PFSK-1 (cell line): Measurements from ENCODE around the gene PLEKHD1.

Experiments used
- FOXP2 ChIP-seq: optimal IDR thresholded peaks from 2 replicates; pipeline ENCODE3; 2011; ENCODE audit warnings: borderline replicate concordance, control low read depth, inconsistent platforms; ENCODE audit not compliant: insufficient read depth; ENCODE audit errors: extremely low read length, extremely low read depth
- POLR2AphosphoS5 ChIP-seq: IDR thresholded peaks from 2 replicates; pipeline ENCODE4 v1.6.1; 2012; ENCODE audit warnings: low read depth, mild to moderate bottlenecking, control low read depth, low read length, moderate library complexity
- REST ChIP-seq, 2 experiments: IDR thresholded peaks; 2 replicates each; pipeline versions ENCODE4 v1.6.1 to v1.8.0; 2011 to 2012; ENCODE audit warnings: low read depth in 2 of 2, low read length in 2 of 2, control low read depth in 1 of 2, inconsistent platforms in 1 of 2, mild to moderate bottlenecking in 1 of 2, moderate library complexity in 1 of 2; ENCODE audit not compliant: insufficient read depth in 1 of 2
- SIN3A ChIP-seq: IDR thresholded peaks from 2 replicates; pipeline ENCODE4 v1.6.1; 2012; ENCODE audit warnings: mild to moderate bottlenecking, low read length, moderate library complexity, borderline replicate concordance; ENCODE audit not compliant: insufficient read depth
- TAF1 ChIP-seq: IDR thresholded peaks from 2 replicates; pipeline ENCODE4 v1.6.1; 2012; ENCODE audit warnings: low read length, control low read depth, borderline replicate concordance; ENCODE audit not compliant: insufficient read depth

PLEKHD1 gene

GRCh38 chr14:69495341-69495921 lies 10.9 kb downstream of the PLEKHD1 start:
- TF ChIP-seq REST (IDR thresholded peaks at IDR 0.05; ENCODE audit: insufficient read depth in 1 of 2, low read depth in 2 of 2, low read length in 2 of 2) (no peak), FOXP2 (no peak), SIN3A (no peak), TAF1 (no peak), POLR2AphosphoS5 (no peak)

GRCh38 chr14:69499436-69499835 lies 14.9 kb downstream of the PLEKHD1 start:
- no peak for TF ChIP-seq POLR2AphosphoS5
- no peak for TF ChIP-seq FOXP2
- TF ChIP-seq REST (IDR thresholded peaks at IDR 0.05; ENCODE audit: insufficient read depth in 1 of 2, low read depth in 2 of 2, low read length in 2 of 2), result no peak
- no peak for TF ChIP-seq TAF1
- TF ChIP-seq SIN3A, result no peak

- no peak for TF ChIP-seq TAF1
- TF ChIP-seq POLR2AphosphoS5, result no peak
- no peak for TF ChIP-seq REST (IDR thresholded peaks at IDR 0.05; ENCODE audit: insufficient read depth in 1 of 2, low read depth in 2 of 2, low read length in 2 of 2)
- no peak for TF ChIP-seq SIN3A
- no peak for TF ChIP-seq FOXP2
These were observed 15.6 kb downstream of the PLEKHD1 start for GRCh38 chr14:69500096-69500495.

- TF ChIP-seq POLR2AphosphoS5 (no peak), SIN3A (no peak), REST (IDR thresholded peaks at IDR 0.05; ENCODE audit: insufficient read depth in 1 of 2, low read depth in 2 of 2, low read length in 2 of 2) (no peak), FOXP2 (no peak), TAF1 (no peak)
These were observed 16.2 kb downstream of the PLEKHD1 start for GRCh38 chr14:69500736-69501135.
